ENCODE measurements around the gene MAP3K2. TPM values are rescaled to one million over a fixed set of nuclear protein-coding genes. Genes with fewer than 3 reads are reported as not detected.

The MAP3K2 gene
- total RNA-seq, 1 donor from 2014 or later, result 73.2 TPM

GRCh38 chr2:127293386-127293747 is 94.4 kb downstream of the MAP3K2 start:
- DNase-seq (ENCODE audit: low spot score), result no peak

GRCh38 chr2:127288274-127288673 is 99.5 kb downstream of the MAP3K2 start:
- DNase-seq (ENCODE audit: low spot score), result no peak

- DNase-seq (ENCODE audit: low spot score), result no peak
Observed at GRCh38 chr2:127283275-127283674, 104.5 kb downstream of the MAP3K2 start.

GRCh38 chr2:127280693-127281092 is 107.1 kb downstream of the MAP3K2 start:
- DNase-seq (ENCODE audit: low spot score), result no peak

GRCh38 chr2:127279781-127280180 is 108.0 kb downstream of the MAP3K2 start:
- DNase-seq (ENCODE audit: low spot score), result no peak

- no peak for DNase-seq (ENCODE audit: low spot score)
Observed at GRCh38 chr2:127278959-127279358, 108.8 kb downstream of the MAP3K2 start.

GRCh38 chr2:127277028-127277427 is 110.7 kb downstream of the MAP3K2 start:
- no peak for DNase-seq (ENCODE audit: low spot score)

- no peak for DNase-seq (ENCODE audit: low spot score)
Observed at GRCh38 chr2:127275789-127276188, 112.0 kb downstream of the MAP3K2 start.

- DNase-seq (ENCODE audit: low spot score), result no peak
Observed at GRCh38 chr2:127275356-127275755, 112.4 kb downstream of the MAP3K2 start.

- DNase-seq (ENCODE audit: low spot score), result no peak
Observed at GRCh38 chr2:127270663-127271062, 117.1 kb downstream of the MAP3K2 start.

GRCh38 chr2:127261804-127262406 is 125.9 kb downstream of the MAP3K2 start:
- no peak for DNase-seq (ENCODE audit: low spot score)

GRCh38 chr2:127259355-127259754 is 128.4 kb downstream of the MAP3K2 start:
- DNase-seq (ENCODE audit: low spot score), result no peak

GRCh38 chr2:127256866-127257265 is 130.9 kb downstream of the MAP3K2 start:
- DNase-seq (ENCODE audit: low spot score), result no peak

GRCh38 chr2:127256381-127256780 is 131.4 kb downstream of the MAP3K2 start:
- no peak for DNase-seq (ENCODE audit: low spot score)

GRCh38 chr2:127255721-127256120 is 132.1 kb downstream of the MAP3K2 start:
- no peak for DNase-seq (ENCODE audit: low spot score)

GRCh38 chr2:127255146-127255545 is 132.6 kb downstream of the MAP3K2 start:
- no peak for DNase-seq (ENCODE audit: low spot score)

- no peak for DNase-seq (ENCODE audit: low spot score)
Observed at GRCh38 chr2:127254386-127254981, 133.3 kb downstream of the MAP3K2 start.

Other genes with a start within 250 kb of the MAP3K2 start
- 0.73 TPM for gene CYP27C1, start 167.7 kb downstream of the MAP3K2 start, total RNA-seq
- gene ERCC3, start 93.8 kb downstream of the MAP3K2 start, total RNA-seq, result 44.5 TPM
- gene PROC, start 30.5 kb upstream of the MAP3K2 start, total RNA-seq, result not detected
- gene IWS1, start 138.5 kb upstream of the MAP3K2 start, total RNA-seq, result 43.5 TPM
- gene MYO7B, start 147.7 kb upstream of the MAP3K2 start, total RNA-seq, result 0.78 TPM